Mucosa of rectum (tissue), 2 donors: ENCODE results near the gene EML1.

Experiments
- H3K27ac ChIP-seq, 2 donors: one replicate each; pipeline ENCODE4 v1.7.0; 2013; ENCODE audit warnings: inconsistent platforms in 2 of 2, low read depth in 2 of 2, low read length in 2 of 2
- H3K27me3 ChIP-seq, 2 donors: one replicate each; pipeline ENCODE4 v1.7.0; 2013; ENCODE audit warnings: low read length in 2 of 2; ENCODE audit not compliant: control insufficient read depth in 2 of 2, insufficient read depth in 2 of 2
- H3K36me3 ChIP-seq, 2 donors: one replicate each; pipeline ENCODE4 v1.7.0; 2013; ENCODE audit warnings: low read length in 2 of 2; ENCODE audit not compliant: control insufficient read depth in 2 of 2, insufficient read depth in 2 of 2
- H3K4me1 ChIP-seq, 2 donors: one replicate each; pipeline ENCODE4 v1.7.0; 2013; ENCODE audit warnings: low read length in 2 of 2, mild to moderate bottlenecking in 1 of 2; ENCODE audit not compliant: control insufficient read depth in 2 of 2, insufficient read depth in 2 of 2
- H3K4me3 ChIP-seq, 2 donors: one replicate each; pipeline ENCODE4 v1.7.0; 2013; ENCODE audit warnings: low read length in 2 of 2
- H3K9ac ChIP-seq, 2 donors: one replicate each; pipeline ENCODE4 v1.7.0; 2013; ENCODE audit warnings: low read length in 2 of 2, low read depth in 1 of 2, mild to moderate bottlenecking in 1 of 2
- H3K9me3 ChIP-seq, 2 donors: one replicate each; pipeline ENCODE4 v1.7.0; 2013; ENCODE audit warnings: low read length in 2 of 2; ENCODE audit not compliant: control insufficient read depth in 2 of 2
- donor health status: healthy.
- donor health status: Normal muscosa, but diverticular disease.

The EML1 gene

DNA sequence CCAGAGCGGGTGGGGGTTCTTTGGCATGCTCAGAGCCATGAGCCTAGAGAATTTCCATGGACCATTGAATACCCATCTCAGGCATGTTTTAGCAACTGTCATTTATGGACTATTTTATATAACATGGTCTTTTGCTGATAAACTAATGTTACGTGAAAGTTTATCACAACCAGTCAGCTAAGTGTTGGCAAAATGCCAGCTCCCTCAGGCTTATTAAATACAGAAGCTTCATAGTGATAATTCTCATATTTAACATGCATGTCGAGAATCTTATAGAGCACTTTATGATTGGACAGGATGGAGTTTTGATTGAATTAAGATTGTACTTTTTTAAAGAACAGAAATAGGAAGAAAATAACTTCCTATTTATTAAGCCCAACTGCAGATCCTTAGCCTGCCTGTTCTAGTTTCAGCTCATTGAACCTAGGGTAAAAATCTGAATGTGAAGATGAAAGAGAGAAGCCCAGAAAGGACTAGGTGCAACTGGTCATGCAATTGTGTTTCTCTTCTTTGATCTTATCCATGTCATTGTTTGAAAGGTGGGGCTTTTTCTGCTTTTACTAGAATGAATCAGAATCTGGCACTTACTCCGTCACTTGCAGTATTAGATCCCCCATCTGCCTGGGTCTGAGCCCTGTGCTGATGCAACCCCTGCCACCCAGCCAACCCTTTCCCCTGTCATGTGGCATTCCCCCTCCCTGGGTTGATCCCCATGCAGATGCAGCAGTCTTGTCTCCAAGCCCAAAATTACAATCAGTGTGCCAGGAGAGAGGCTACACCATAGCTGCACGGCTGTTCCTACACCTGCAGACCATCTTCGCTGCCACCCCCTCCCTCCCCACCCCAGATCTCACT is 137.4 kb downstream of the EML1 start:
- Histone ChIP-seq H3K36me3 (no peaks in the 10 kb centered on the region), H3K4me3 (no peak overlapping the region), H3K9me3 (no peaks in the 10 kb centered on the region), H3K27me3 (no peaks in the 10 kb centered on the region), H3K9ac (no peak overlapping the region), H3K4me1 (no peaks in the 10 kb centered on the region), H3K27ac (no peak overlapping the region)

DNA sequence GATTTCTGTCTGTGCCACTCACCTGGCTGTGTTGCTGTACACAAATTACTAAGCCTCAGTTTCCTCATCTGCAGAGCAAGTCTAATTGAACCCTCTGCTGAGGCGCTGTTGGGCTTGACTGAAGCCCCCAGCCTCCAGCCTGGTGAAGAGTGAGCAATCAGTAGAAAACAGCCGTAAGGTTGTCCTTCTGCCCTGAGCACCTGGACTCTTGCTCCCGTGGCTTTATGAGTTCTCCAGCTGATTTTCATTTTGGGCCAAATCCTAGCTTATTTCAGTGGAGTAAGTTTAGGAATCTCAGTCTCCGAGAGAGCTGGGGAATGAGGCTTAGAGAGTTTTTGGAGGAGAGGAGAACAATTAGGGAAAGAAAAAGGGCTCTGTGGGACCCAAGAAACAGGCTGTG is 138.1 kb downstream of the EML1 start:
- no peak overlapping the region for H3K27ac ChIP-seq
- no peak overlapping the region for H3K9ac ChIP-seq
- no peaks in the 10 kb centered on the region for H3K9me3 ChIP-seq
- no peaks in the 10 kb centered on the region for H3K27me3 ChIP-seq
- no peaks in the 10 kb centered on the region for H3K4me1 ChIP-seq
- no peaks in the 10 kb centered on the region for H3K36me3 ChIP-seq
- no peak overlapping the region for H3K4me3 ChIP-seq

DNA sequence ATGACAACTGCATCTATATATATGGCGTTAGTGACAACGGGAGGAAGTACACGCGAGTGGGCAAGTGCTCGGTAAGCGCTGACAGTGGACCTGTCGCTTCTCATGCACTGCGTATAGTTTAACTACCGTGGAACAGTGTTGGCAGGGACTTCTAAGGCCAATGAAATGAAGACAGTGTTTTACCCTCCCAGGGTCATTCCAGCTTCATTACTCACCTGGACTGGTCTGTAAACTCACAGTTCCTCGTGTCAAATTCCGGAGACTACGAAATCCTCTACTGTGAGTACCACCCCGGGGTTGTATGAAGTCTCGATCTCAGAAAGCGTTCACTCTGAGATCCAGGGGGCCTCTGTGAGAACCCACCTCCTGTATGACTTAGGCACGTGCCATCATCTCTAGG is 142.8 kb downstream of the EML1 start:
- H3K27ac ChIP-seq = no peak overlapping the region
- H3K27me3 ChIP-seq = no peaks in the 10 kb centered on the region
- H3K36me3 ChIP-seq = peaks cover 0 to 7% of the 10 kb centered on the region in 2 donors
- no peaks in the 10 kb centered on the region for H3K9me3 ChIP-seq
- no peak overlapping the region for H3K4me3 ChIP-seq
- H3K9ac ChIP-seq = no peak overlapping the region
- no peaks in the 10 kb centered on the region for H3K4me1 ChIP-seq

DNA sequence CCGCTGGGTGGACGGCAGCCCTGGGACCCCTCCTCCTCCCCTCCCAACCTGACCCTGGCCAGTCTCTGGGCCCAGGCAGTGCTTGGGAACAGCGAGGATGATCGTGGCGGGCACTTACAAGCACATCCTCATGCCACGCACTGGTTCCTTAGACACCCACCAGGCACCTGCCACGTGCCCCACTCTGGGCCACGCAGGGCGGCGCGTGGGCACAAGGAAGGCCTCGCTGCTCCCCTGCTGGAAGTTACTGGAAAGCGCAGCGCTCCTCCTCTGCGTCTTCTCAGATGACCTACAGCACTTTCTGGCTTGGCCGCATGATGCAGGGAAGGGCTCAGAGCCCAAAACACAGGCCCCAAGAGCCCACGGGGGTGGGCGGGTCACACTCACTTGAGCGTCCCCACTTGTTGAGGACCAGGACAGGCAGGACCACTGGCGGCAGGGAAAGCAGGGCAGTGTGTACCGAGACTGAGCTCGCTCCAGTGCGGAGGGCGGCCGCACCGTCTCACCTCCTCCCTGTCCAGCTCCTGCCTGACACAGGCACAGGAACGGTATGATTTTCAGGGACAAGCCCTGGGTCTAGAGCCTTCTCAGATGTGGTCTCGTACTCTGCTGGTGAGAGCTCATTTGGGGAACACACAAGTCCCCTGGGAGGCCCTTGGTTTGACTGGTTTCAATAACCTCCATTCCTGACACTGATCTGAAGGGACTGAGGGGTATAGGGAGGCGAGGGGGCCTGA is 143.7 kb downstream of the EML1 start:
- Histone ChIP-seq H3K4me1 (no peaks in the 10 kb centered on the region), H3K9ac (no peak overlapping the region), H3K4me3 (no peak overlapping the region), H3K27me3 (no peaks in the 10 kb centered on the region), H3K27ac (no peak overlapping the region), H3K36me3 (peaks cover 0 to 8% of the 10 kb centered on the region in 2 donors), H3K9me3 (no peaks in the 10 kb centered on the region)

DNA sequence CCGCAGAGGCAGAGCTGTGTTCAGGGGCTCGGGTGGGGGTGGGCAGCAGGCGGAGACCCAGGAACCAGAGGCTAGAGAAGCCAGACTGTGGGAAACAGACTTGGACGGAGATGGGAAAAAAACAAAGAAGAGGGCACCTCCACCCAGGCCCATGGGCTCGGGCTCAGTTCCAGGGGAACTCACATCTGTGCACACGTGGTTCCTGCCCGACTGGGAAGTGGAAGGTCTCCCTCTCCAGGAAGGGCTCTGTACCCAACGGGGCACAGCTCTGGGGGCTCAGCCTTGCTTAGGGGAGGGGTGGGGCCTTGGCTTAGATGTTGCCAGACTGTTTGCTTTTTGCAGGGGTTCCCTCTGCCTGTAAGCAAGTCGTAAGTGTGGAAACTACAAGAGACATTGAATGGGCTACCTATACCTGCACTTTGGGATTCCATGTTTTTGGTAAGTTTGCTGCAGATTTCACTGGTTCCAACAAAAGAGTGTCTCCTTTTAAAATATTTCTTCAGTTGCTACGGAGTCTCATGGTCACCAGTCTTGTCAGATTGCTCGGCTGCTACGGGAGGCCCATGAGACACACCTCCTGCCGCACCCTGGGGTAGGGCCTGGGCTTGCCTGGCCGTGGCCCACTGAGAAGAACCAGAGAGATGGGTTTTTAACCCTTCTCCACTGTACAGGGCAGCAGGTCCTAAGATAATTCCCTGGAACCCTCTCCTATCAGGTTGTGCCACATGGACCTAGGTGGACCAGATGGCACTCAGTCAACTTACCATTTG is 144.4 kb downstream of the EML1 start:
- Histone ChIP-seq H3K9ac (no peak overlapping the region), H3K4me3 (no peak overlapping the region), H3K27ac (no peak overlapping the region), H3K4me1 (no peaks in the 10 kb centered on the region), H3K9me3 (no peaks in the 10 kb centered on the region), H3K27me3 (no peaks in the 10 kb centered on the region), H3K36me3 (peaks cover 0 to 8% of the 10 kb centered on the region in 2 donors)

DNA sequence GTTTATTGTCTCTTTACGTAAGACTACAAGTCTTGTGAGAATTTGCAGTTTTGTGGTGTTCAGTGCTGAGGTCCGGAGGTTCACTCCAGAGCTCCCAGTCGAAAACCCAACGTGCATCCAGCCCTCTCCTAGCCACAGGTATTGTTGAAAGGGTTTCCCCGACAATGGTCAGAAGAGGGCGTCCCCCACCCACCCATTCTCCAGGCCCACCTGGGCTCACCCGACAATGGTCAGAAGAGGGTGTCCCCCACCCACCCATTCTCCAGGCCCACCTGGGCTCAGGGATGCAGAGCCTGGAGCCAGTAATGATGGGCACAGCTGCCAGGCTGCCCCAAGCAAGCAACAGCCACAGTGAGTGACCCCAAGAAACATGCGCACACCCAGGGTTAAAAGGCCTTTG is 145.2 kb downstream of the EML1 start:
- Histone ChIP-seq H3K4me3 (no peak overlapping the region), H3K4me1 (no peaks in the 10 kb centered on the region), H3K27me3 (no peaks in the 10 kb centered on the region), H3K36me3 (peaks cover 0 to 8% of the 10 kb centered on the region in 2 donors), H3K9me3 (no peaks in the 10 kb centered on the region), H3K27ac (no peak overlapping the region), H3K9ac (no peak overlapping the region)

DNA sequence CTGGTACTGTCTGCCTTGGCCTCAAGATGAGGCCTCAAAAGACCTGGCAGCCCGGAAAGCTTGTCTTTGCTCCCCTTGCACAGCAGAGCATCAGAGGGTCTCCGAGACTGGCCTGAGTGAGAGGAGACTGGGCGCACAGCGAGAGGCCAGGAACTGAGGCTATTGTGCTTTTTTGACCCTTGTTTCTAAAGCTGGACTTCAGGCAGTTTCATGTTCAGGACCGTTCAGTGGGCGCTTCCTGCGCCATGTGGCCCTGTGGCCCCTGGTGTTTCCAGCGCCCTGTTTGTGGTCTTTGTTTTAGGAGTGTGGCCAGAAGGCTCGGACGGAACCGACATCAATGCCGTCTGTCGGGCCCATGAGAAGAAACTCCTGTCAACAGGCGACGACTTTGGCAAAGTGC is 145.7 kb downstream of the EML1 start:
- H3K9ac ChIP-seq = no peak overlapping the region
- no peak overlapping the region for H3K4me3 ChIP-seq
- no peaks in the 10 kb centered on the region for H3K27me3 ChIP-seq
- no peak overlapping the region for H3K27ac ChIP-seq
- H3K4me1 ChIP-seq = no peaks in the 10 kb centered on the region
- H3K36me3 ChIP-seq = peaks cover 0 to 8% of the 10 kb centered on the region in 2 donors
- H3K9me3 ChIP-seq = no peaks in the 10 kb centered on the region

DNA sequence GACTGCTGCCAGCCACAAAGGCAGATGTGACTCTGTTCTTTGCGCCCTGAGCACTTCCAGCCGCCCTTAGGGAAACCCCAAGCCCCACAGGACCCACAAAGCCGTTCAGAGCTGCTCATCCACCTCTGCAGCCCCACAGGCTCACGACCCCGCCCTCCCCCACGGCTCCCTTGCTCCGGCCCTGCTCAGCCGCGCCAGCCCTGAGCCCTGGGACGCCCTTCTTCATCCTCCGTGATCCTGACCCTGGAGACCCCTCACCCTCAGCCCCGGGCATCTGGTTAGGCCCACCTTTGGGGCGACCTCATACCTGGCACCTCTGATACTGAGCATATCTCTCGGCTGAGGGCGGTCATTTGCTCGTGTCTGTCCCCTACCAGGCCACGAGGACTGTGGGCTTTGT is 146.2 kb downstream of the EML1 start:
- peaks cover 0 to 8% of the 10 kb centered on the region in 2 donors for H3K36me3 ChIP-seq
- H3K4me3 ChIP-seq = no peak overlapping the region
- no peak overlapping the region for H3K9ac ChIP-seq
- H3K4me1 ChIP-seq = peaks cover 0 to 2% of the 10 kb centered on the region in 2 donors
- no peak overlapping the region for H3K27ac ChIP-seq
- no peaks in the 10 kb centered on the region for H3K27me3 ChIP-seq
- H3K9me3 ChIP-seq = no peaks in the 10 kb centered on the region

DNA sequence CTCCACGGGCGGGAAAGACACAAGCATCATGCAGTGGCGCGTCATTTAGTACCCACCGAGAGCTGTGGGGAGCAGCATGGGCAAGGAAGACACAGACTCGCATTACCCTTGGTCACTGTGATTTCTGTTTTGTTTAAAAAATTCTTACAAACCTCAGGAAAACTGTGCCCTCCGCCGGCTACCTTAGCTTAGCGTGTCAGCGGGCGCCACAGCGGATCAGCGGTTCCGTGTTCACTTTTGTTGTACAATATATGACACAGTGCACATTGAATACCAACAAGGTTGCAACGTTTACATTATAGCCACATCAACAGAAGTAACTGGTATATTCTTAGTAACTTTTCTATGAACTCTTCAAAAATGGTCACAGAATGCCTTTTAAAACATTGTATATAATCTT is 146.9 kb downstream of the EML1 start:
- Histone ChIP-seq H3K27me3 (no peaks in the 10 kb centered on the region), H3K4me3 (no peak overlapping the region), H3K36me3 (peaks cover 0 to 8% of the 10 kb centered on the region in 2 donors), H3K27ac (no peak overlapping the region), H3K9me3 (no peaks in the 10 kb centered on the region), H3K9ac (no peak overlapping the region), H3K4me1 (peaks cover 0 to 3% of the 10 kb centered on the region in 2 donors)

DNA sequence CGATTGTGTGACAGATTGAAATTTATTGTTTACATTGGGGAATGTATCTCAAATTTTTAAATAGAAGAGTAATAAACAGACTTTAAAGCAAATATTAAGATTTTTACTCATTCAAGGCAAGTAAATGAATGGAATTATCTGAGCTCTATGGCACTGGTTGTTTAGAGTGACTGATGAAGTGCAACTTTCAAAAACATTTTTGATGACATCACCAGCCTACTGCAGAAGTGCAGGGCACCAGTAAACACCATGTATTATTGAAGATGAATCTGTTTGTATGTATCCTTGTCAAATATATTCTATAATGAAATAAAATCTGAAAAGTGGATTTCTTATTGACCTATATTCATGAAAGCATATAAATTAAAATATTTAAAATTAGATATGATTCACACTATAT is 148.0 kb downstream of the EML1 start:
- H3K9ac ChIP-seq = no peak overlapping the region
- no peaks in the 10 kb centered on the region for H3K27me3 ChIP-seq
- no peak overlapping the region for H3K4me3 ChIP-seq
- H3K9me3 ChIP-seq = no peaks in the 10 kb centered on the region
- H3K27ac ChIP-seq = no peak overlapping the region
- H3K4me1 ChIP-seq = peaks cover 0 to 3% of the 10 kb centered on the region in 2 donors
- peaks cover 0 to 8% of the 10 kb centered on the region in 2 donors for H3K36me3 ChIP-seq
